Embryonic facial prominence (tissue), 1 donor: ENCODE results near the gene LHFPL2.
"Not testable (repeated sequence)": the region's sequence is repeated elsewhere in the genome, so short reads cannot be mapped to it uniquely, and the experiment has no call there.

Source experiments
- DNase-seq: peaks from one replicate; pipeline ENCODE4 v3.0.0-alpha.2; 2016; ENCODE audit errors: extremely low spot score

Gene LHFPL2

DNA sequence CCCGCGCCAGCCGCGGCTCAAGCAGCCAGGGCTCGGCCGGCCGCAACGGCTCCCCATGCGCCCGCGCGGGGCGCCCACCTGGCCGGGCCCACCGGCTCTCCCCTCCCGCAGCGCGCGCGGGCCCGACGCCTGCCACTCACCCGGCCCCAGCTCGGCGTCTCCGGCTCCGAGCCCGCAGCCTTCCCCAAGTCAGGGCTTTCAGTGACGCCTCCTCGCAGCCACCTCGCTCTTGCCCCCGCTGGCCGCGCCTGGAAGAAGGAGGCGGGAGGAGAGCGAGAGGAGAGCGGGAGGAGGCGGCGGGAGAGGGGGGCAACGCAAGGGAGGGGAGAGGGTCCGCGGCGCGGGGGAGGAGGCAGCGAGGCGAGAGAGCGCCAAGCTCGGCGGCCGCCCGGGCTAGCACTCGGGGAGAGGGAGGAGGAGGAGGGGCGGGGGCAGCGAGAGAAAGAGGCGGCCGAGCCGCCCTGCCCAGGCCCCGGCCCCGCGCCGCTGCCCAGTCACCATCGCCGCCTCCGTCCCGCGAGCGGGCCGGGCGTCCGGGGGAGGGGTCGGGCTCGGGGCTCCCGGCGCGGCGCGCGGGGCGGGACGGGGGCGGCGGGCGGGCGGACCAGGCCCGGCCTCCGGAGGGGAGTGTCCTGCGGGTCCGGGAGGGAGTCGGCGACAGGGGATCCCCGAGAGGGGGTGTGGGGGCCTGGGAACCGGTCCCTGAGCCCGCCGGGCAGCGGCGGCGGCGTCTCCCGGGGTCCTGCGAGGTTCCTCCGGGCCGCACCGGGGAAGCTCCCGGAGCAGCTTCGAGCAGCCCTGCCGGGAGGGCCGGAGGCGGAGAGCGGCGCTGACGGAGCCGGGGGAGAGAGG lies at the start of gene LHFPL2:
LHFPL2 (minus strand) TSS at position 414 of the 852 bp plus-strand sequence. CDS start 138,559 bp downstream, outside the sequence.
- peak; percentile 70 for DNase-seq

DNA sequence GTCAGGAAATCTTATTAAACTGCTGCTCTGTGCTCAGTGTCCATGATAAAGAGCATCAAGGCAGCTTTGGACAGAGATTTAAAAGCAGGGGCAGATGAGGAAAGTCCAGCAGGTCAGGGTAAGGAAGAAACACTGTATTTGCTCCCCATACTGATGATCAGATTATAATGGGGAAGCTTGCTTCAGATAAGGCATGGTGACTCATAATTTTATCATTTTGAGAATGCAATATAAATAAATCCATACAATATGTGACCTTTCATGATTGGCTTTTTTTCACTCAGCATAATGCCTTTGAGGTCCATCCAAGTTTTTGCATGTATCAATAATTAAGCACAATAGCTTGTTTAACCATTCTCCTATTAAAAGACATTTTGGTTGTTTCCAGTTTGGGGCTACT lies 48.1 kb upstream of the LHFPL2 start:
- no peak for DNase-seq

- not testable (repeated sequence) for DNase-seq
These were observed 47.5 kb upstream of the LHFPL2 start for GRCh38 chr5:78696052-78696451.

DNA sequence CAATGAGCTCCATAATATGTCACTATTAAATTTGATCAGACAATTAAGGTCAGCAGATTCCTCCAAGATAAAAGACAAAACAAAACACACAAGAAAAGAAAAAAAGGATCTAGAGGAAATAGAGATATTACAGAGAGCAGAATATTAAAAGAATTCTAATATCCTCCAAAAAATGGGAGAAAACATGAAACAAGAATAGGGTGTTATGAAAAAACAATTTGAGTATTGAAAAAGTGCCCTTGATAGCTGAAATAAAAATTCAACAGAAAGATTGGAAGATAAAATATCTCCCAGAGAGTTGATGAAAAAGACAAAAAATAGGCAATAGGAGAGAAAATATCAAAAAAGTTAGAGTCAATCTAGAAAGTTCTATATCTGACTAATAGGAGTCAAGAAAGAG lies 44.8 kb upstream of the LHFPL2 start:
- DNase-seq, result no peak

DNA sequence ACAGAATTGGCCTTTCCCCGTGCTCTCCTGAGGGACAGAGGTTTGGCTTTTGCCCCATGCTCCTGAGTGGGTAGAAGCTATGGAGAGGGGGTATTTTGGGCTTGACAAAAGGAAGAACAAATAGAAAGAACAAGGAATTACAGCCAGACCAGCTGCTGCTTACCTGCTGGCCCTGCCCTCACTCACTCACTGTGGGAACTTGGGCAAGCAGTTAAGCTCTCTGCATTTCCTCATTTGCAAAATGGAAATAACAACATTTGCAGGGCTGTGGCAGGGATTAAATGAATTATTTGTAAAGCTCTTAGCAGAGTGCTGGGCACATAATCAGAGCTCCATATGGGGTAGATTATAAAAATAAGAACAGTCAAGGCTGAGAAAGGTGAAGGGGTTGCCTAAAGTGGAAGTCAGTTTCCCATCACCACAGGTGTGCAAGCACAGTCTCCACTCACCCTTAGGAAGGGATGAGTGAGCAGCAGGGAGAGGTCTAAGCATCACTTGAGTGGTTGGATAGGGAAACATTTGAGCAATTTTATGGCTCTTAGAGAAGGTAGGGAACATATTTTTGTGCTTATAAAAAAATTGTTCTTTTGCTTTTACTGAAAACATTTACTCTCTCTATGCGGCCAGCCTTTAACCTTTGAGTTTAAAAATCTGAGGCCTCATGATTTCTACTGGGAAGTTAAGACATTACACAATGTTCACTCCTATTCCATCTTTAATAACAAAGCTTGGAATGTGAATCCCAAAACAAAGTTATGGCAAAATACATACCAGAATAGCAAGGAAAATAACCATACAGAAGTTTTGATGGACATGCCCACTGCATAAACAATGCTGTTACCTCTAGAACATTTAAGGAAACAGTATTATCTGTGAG lies 42.8 kb upstream of the LHFPL2 start:
- DNase-seq, result no peak

DNA sequence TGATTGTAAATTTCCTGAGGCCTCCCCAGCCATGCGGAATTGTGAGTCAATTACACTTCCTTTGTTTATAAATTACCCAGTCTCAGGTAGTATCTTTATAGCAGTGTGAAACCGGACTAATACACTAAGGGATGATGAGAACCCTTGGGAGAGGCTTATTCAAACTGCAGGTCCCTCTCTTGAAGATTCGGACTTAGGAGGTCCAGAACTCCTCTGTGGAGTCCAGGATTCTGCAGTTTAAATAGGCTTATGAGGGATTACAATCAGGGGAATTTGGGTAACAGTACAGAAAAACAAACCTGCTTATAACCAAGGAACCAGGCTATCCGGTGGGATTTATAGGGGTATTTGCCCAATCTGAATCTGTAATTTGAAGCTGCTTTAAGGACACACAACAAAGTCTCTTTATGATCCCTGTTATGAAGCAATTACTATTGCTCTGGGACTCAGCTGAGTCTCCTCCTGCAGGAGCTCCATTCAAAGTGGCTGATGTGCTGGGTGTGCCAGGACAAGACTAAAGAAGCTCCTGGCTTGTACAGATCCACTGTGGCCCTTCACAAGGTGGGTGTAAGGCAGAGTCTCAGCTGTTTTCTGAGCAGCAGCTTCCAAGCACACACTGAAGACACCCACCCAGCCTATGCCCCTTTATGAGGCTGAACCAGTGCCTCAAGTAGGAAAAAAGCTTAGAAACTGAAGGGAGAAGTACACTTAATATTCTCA lies 41.8 kb upstream of the LHFPL2 start:
- no peak for DNase-seq

- DNase-seq, result no peak
These were observed 41.1 kb upstream of the LHFPL2 start for GRCh38 chr5:78689540-78690252.

- DNase-seq, result not testable (repeated sequence)
These were observed 38.9 kb upstream of the LHFPL2 start for GRCh38 chr5:78687514-78687913.

- DNase-seq, result not testable (repeated sequence)
These were observed 35.3 kb upstream of the LHFPL2 start for GRCh38 chr5:78683905-78684304.

DNA sequence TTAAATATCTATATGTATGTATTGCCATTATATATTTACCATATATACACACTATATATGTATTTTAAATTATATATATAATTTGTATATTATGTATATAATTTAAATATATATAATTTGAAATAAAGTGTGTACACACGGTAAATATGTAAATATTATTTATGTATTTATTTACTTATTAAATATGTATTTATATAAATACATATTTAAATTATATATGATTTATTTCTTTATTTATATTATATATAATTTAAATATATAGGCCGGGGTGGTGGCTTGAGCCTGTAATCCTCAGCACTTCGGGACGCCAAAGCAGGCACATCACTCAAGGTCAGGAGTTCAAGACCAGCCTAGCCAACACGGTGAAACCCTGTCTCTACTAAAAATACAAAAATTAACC lies 31.3 kb upstream of the LHFPL2 start:
- no peak for DNase-seq

DNA sequence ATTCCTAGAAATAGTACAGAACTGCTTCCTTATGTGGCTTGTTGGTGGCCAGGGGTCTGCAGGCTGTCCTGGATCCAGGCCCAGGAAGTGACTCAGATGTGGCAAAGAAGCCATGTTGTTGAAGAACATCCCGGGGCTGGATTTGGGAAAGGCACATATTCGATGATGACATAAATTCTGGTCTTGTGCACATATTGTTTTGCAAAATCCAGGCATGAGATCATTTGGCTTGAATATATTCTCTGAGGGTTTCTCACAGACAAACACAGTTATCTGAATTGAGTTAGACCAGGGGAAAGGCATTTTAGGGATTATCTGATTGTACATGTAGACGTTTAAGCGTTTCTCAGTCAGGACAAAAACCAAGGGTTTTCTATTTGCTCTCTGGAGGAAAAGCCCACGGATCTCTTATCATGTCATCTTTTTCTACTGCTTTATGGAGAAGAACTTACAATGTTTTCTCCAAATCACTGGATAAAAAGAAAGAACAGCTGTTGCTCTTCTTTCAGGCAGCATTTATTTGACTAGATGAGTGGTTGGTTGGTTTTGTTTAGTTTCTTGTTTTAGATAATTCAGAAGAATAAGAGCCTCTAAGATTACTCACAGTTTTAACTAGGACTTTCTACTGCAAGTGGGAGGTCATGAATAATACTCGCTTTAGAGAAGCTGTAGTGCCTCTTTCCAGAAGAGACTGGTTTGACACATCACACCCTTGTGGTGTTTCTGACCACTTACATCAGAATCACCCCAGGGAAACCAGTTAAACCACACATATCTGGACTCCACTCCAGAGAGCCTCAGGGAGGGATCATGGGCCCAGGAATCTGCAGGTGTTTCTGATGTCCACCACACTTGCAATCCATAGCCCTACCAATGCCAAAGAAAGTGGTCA lies 29.5 kb upstream of the LHFPL2 start:
- peak; percentile 70 for DNase-seq

DNA sequence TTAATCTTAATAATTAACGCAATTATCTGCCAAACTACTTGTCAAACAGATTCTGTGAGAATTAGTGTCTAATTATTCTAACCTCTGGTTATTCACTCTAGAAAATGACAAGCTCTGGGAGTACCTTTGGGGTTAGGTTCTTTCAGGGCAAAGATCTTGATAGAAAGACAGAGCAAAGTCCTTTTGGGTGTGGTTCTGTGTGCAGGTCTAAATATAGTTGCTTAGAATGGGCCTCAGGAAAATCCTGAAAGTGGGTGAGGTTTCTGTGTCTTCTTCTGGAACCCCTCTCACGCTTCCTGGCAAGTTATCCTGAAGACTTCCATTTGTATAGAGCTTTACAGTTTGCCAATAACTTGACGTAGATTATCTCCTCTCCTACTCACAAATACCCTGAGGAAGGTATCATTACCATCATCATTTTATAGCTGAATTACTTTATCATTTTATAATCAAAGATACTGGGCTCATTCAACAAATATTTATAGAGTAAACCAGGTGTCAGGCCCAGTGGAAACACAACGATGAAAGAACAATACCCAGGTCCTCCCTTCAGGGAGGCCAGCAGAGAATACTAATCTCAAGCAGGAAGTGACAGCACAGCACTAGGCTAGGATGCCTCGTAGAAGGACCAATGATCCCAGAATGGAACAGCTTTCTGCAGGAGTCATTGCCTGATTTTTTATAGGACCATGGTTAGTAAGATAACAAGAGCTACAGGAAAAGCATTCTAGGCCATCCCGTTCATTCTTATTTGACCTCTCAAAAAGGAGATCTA lies 27.6 kb upstream of the LHFPL2 start:
- DNase-seq, result no peak

GRCh38 chr5:78673827-78674226 lies 25.3 kb upstream of the LHFPL2 start:
- DNase-seq, result not testable (repeated sequence)

DNA sequence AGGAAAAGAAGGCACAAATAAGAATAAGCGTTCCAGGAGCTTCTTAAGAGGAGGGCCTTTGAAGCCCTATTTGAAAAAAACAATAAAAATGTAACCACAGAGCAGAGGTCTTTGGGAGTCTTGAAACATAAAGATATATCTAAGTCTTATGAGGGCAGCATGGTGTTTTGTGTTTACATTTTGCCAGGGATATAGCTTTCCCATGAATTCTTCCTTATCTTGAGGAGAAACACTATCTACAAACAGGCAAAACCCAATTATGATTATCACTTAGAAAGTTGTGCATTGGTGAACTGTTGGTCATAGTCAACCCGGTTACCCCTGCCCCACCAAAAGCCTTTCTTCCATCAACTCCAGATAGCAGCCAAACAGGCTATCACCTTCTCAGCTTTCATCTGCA lies 23.6 kb upstream of the LHFPL2 start:
- no peak for DNase-seq

- peak; percentile 45 for DNase-seq
These were observed 23.0 kb upstream of the LHFPL2 start for GRCh38 chr5:78671609-78672008.

DNA sequence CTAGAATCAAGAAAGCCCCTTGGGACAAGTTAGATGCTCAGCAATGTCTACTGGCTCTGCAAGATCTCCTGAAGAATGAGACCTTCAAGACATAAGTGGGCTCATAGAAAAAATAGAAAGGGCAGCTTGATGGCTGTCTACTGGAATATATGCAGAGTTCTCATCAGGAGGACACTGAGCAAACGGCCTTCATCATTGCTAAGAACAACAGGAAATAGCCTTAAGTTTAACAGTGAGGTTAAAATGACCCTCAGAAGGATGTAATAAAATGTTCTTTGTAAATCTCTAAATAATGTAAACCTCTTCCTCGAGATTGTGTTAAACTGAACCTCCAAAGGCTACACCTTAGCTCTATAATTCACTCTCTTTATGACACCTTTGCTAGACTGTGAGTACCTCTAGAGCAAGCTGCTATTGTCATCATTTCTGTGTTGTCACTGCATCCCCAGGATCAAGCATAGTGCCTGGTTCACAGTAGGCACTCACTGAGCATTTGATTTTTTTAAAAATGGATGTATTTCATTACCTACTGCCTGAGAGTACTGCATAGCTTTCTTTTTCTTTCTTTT lies 22.2 kb upstream of the LHFPL2 start:
- no peak for DNase-seq

GRCh38 chr5:78669331-78669730 lies 20.8 kb upstream of the LHFPL2 start:
- DNase-seq, result no peak

DNA sequence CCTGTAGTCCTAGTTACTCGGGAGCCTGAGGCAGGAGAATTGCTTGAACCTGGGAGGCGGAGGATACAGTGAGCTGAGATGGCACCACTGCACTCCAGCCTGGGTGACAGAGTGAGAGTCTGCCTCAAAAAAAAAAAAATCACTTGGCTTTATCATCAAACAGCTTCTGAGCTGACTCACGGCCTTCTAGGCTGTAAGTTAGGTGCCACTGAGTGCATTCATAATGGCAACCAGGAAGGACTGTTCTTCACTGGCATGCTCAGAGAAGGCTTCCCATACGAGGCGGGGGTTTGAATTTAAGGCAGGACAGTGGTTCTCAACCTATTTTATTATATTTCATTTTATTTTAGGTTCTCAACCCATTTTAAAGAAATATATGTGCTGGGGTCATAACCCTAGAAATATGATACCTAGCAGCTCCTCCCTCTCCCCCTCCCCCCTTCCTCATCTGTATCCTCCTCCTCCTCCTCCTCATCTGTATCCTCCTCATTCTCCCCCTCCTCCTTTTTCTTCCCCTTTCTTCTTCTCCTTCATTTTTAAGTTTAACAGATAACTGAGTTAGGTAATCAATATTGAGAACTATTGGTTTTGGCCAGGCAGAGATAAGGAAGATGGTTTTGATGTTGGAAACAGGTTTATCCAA lies 19.0 kb upstream of the LHFPL2 start:
- no peak for DNase-seq

DNA sequence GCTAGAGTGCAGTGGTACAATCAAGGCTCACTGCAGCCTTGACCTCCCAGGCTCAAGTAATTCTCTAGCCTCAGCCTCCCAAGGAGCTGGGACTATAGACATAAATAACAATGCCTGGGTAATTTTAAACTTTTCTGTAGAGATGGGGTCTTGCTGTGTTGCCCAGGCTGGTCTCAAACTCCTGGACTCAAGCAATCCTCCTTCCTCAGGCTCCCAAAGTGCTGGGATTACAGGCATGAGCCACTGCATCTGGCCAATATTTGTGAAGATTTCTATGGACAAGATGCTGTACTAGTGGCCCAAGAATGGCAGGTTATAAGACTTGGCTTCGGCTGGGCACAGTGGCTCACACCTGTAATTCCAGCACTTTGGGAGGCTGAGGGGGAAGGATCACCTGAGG lies 18.4 kb upstream of the LHFPL2 start:
- not testable (repeated sequence) for DNase-seq
